Astrocyte of the cerebellum (primary cell): ENCODE measurements around the gene BSX.

Experiments
- DNase-seq: peaks from one replicate; pipeline ENCODE4 v3.0.0-alpha.2; 2011; ENCODE audit warnings: low read depth
- H3K4me3 ChIP-seq: 2 replicates; pipeline ENCODE4 v1.5.1; 2011; ENCODE audit warnings: mild to moderate bottlenecking, low read depth, low read length, moderate library complexity
- CTCF ChIP-seq: IDR thresholded peaks from 2 replicates; pipeline ENCODE4 v1.5.1; 2012; ENCODE audit warnings: low read length, low read depth, moderate library complexity, mild to moderate bottlenecking; ENCODE audit errors: missing control alignments
- in situ Hi-C: cut with HindIII; loops from 2 replicates; pipeline ENCODE4 v1.10.0; 2017; ENCODE audit warnings: low sequenced_read_pairs

The BSX gene

GRCh38 chr11:122963961-122964360 lies 17.7 kb downstream of the BSX start:
- H3K4me3 ChIP-seq: no peak overlapping the region
- TF ChIP-seq CTCF: no peak
- in situ Hi-C loops: no loop called here
- no peak for DNase-seq

- H3K4me3 ChIP-seq: no peak overlapping the region
- in situ Hi-C loops: no loop called here
- DNase-seq: no peak
- no peak for TF ChIP-seq CTCF
Observed at GRCh38 chr11:122954455-122954854, 27.2 kb downstream of the BSX start.

GRCh38 chr11:122951211-122951610 lies 30.4 kb downstream of the BSX start:
- TF ChIP-seq CTCF: no peak
- in situ Hi-C loops: no loop called here
- H3K4me3 ChIP-seq: no peak overlapping the region
- no peak for DNase-seq

GRCh38 chr11:122938557-122938956 lies 43.1 kb downstream of the BSX start:
- in situ Hi-C loops: loop anchor here (25.0 kb wide), 1 partner anchor 99 kb away; no protein-coding TSS in a partner anchor
- TF ChIP-seq CTCF: no peak
- H3K4me3 ChIP-seq: no peak overlapping the region
- DNase-seq: no peak

GRCh38 chr11:122937983-122938382 lies 43.7 kb downstream of the BSX start:
- H3K4me3 ChIP-seq: no peak overlapping the region
- DNase-seq: no peak
- no peak for TF ChIP-seq CTCF
- in situ Hi-C loops: loop anchor here (25.0 kb wide), 1 partner anchor 99 kb away; no protein-coding TSS in a partner anchor

- in situ Hi-C loops: loop anchor here (25.0 kb wide), 1 partner anchor 104 kb away; no protein-coding TSS in a partner anchor
- no peak for DNase-seq
- no peak overlapping the region for H3K4me3 ChIP-seq
- TF ChIP-seq CTCF: no peak
Observed at GRCh38 chr11:122933416-122933815, 48.2 kb downstream of the BSX start.

GRCh38 chr11:122931510-122931909 lies 50.1 kb downstream of the BSX start:
- DNase-seq: no peak
- in situ Hi-C loops: loop anchor here (25.0 kb wide), 1 partner anchor 106 kb away; no protein-coding TSS in a partner anchor
- no peak overlapping the region for H3K4me3 ChIP-seq
- TF ChIP-seq CTCF: no peak
